Measurements from ENCODE around the gene SLC29A4. TPM values are rescaled to one million over a fixed set of nuclear protein-coding genes. Genes with fewer than 3 reads are reported as not detected.
"Not testable (repeated sequence)": the region's sequence is repeated elsewhere in the genome, so short reads cannot be mapped to it uniquely, and the experiment has no call there.

The SLC29A4 gene
- total RNA-seq, 4 donors from 2014 or later, result 2.2 to 7.3 (median 5.2) TPM

DNA sequence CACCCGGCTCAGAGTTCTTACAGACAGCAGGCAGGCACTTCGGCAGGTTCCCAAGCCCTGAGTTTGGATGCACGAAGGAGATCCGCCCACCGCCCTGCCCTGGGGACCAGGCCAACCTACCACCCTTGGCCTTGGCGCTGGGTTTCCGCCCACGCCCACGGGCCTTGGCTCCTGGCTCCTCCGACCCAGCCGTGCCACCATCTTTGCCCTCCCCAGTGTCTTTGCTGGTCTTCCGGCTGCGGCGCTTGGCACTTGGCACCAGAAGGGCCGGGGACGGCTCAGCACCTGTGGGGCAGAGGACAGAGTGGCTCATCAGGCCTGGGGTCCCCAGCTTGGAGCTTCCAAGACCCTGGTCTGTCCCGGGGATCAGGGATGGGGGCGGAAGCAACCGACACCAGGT lies 32.1 kb downstream of the SLC29A4 start:
- no peaks in the 10 kb centered on the region for H3K4me1 ChIP-seq
- no peak overlapping the region for H3K27ac ChIP-seq
- H3K9me3 ChIP-seq, result no peaks in the 10 kb centered on the region
- H3K36me3 ChIP-seq, result peaks cover 89% of the 10 kb centered on the region
- no peaks in the 10 kb centered on the region for H3K27me3 ChIP-seq
- H3K4me3 ChIP-seq, result no peak overlapping the region
- WGBS, result 52% methylated on average over 14 of the region's 19 CpGs
- DNase-seq (ENCODE audit: low spot score in 2 of 2), result no peak
- TF ChIP-seq, protein P1, sequence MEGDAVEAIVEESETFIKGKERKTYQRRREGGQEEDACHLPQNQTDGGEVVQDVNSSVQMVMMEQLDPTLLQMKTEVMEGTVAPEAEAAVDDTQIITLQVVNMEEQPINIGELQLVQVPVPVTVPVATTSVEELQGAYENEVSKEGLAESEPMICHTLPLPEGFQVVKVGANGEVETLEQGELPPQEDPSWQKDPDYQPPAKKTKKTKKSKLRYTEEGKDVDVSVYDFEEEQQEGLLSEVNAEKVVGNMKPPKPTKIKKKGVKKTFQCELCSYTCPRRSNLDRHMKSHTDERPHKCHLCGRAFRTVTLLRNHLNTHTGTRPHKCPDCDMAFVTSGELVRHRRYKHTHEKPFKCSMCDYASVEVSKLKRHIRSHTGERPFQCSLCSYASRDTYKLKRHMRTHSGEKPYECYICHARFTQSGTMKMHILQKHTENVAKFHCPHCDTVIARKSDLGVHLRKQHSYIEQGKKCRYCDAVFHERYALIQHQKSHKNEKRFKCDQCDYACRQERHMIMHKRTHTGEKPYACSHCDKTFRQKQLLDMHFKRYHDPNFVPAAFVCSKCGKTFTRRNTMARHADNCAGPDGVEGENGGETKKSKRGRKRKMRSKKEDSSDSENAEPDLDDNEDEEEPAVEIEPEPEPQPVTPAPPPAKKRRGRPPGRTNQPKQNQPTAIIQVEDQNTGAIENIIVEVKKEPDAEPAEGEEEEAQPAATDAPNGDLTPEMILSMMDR (IDR thresholded peaks at IDR 0.05), result no peak
- TF ChIP-seq POLR2A (IDR thresholded peaks at IDR 0.05), result no peak
- TF ChIP-seq EP300 (IDR thresholded peaks at IDR 0.05), result no peak
- no peak for TF ChIP-seq POLR2AphosphoS5 (IDR thresholded peaks at IDR 0.05)

DNA sequence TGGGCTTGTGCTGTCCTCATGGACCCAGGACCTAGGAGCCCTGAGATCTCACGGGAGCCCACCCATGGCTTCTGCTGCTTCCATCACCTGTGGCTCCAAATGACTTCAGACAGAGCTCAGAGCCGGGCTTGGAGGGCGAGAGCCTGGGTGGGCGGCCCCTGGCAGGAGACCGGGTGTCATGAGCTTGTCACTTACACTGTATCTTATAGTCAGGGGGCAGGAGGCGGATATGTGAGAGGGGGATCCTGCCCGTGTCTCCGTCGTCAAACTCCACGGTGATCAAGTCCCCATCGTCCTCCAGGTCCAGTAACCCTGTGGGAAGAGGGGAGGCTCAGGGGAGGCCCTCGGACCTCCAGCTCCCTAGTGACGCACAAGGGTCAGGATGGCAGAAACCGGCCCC lies 33.0 kb downstream of the SLC29A4 start:
- no peak overlapping the region for H3K27ac ChIP-seq
- H3K9me3 ChIP-seq, result no peaks in the 10 kb centered on the region
- TF ChIP-seq EP300 (IDR thresholded peaks at IDR 0.05), result no peak
- no peak for TF ChIP-seq POLR2A (IDR thresholded peaks at IDR 0.05)
- TF ChIP-seq POLR2AphosphoS5 (IDR thresholded peaks at IDR 0.05), result no peak
- TF ChIP-seq, protein P1 (IDR thresholded peaks at IDR 0.05), result no peak
- no peaks in the 10 kb centered on the region for H3K4me1 ChIP-seq
- 93% methylated on average over 5 of the region's 14 CpGs for whole genome bisulfite sequencing
- peaks cover 91% of the 10 kb centered on the region for H3K36me3 ChIP-seq
- no peaks in the 10 kb centered on the region for H3K27me3 ChIP-seq
- H3K4me3 ChIP-seq, result no peak overlapping the region
- DNase-seq (ENCODE audit: low spot score in 2 of 2), result no peak

DNA sequence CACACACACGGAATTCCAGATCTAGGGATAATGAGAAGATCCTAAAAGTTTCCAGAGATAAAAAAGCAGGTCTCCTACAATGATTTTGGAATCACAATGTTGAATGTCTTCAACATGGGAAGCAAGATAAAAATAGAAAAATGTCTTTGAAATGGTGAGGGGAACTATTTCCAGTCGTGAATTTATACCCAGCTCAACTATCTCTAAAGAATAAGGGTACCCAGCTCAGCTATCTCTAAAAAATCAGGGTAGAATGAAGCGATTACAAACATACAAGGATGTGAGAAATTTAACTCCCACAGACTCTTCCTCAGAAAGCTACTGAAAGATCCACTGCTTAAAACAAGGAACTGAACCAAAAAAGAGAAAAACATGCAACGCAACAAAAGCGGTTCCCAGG lies 35.9 kb downstream of the SLC29A4 start:
- H3K27me3 ChIP-seq; H3K4me3 ChIP-seq; H3K27ac ChIP-seq; DNase-seq (ENCODE audit: low spot score in 2 of 2); H3K4me1 ChIP-seq; H3K9me3 ChIP-seq: not testable (repeated sequence)
- peaks cover 86% of the 10 kb centered on the region for H3K36me3 ChIP-seq
- 95% methylated on average over 5 of the region's 5 CpGs for WGBS

DNA sequence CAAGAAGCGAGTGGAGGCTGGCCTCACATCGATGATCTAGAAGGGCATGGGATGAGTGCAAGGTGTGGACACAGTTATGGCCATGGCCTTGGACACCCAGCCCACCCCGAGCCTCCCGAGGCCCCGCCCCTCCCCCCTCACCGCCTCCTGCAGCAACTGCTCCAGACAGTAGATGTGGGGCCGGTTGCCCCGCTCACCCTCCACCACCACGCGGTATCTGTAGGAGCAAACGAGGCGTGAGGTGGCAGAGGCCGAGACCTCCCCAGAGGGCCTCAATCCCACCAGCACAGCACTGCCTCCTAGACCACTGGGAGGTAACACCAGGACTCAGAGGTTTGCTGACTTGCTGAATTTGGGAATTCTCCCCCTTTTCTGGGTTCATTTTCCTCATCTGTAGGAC lies 37.6 kb downstream of the SLC29A4 start:
- no peaks in the 10 kb centered on the region for H3K27me3 ChIP-seq
- H3K9me3 ChIP-seq, result no peaks in the 10 kb centered on the region
- no peaks in the 10 kb centered on the region for H3K4me1 ChIP-seq
- DNase-seq (ENCODE audit: low spot score in 2 of 2), result no peak
- H3K36me3 ChIP-seq, result peaks cover 86% of the 10 kb centered on the region
- H3K27ac ChIP-seq, result no peak overlapping the region
- TF ChIP-seq POLR2AphosphoS5 (IDR thresholded peaks at IDR 0.05) (no peak), EP300 (IDR thresholded peaks at IDR 0.05) (no peak), POLR2A (IDR thresholded peaks at IDR 0.05) (no peak)
- TF ChIP-seq, protein P1 (IDR thresholded peaks at IDR 0.05), result no peak
- no peak overlapping the region for H3K4me3 ChIP-seq
- 100% methylated on average over 2 of the region's 13 CpGs for WGBS

DNA sequence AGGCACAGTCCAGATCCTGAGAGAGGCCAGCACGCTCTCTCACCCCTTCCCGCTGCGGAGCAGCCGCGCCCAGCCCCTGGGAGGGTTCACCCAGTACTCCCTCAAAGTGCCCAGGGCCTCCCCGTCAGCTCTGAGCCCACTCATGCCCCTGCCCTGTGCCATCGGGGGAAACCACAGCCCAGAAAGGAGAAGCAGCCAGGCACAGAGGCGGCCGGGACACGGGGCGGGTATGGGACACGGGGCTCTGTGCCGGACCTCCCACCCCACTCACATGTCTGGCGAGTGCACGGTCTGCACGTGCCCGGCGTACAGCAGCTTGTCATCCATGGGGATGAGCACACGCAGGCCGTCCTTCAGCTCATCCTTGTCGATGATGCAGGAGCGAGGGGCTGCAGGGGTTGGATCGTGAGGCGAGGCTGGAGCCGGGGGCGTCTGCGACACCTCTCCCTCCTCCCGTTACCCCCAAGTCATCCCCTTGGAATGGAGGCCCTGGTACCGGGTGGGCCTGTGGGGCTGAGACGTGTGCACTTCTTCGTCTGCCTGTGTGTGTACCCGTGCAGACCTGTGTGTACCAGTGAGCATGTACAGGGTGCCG lies 38.2 kb downstream of the SLC29A4 start:
- H3K27me3 ChIP-seq, result no peaks in the 10 kb centered on the region
- 97% methylated on average over 20 of the region's 33 CpGs for WGBS
- no peaks in the 10 kb centered on the region for H3K4me1 ChIP-seq
- no peak for DNase-seq (ENCODE audit: low spot score in 2 of 2)
- TF ChIP-seq POLR2AphosphoS5 (IDR thresholded peaks at IDR 0.05) (no peak), EP300 (IDR thresholded peaks at IDR 0.05) (no peak), POLR2A (IDR thresholded peaks at IDR 0.05) (no peak)
- TF ChIP-seq, protein P1 (IDR thresholded peaks at IDR 0.05), result no peak
- no peak overlapping the region for H3K27ac ChIP-seq
- no peak overlapping the region for H3K4me3 ChIP-seq
- no peaks in the 10 kb centered on the region for H3K9me3 ChIP-seq
- H3K36me3 ChIP-seq, result peaks cover 81% of the 10 kb centered on the region

Data from suprapubic skin (tissue), 4 donors.